A549 (cell line): ENCODE results near the gene SHISA6.

Source experiments
- EP300 ChIP-seq, 2 experiments: fragments of >200 bp; sonication (Bioruptor Twin); formaldehyde crosslinking; IDR thresholded peaks; 2 replicates in 1 of 2; 3 replicates in 1 of 2; pipeline ENCODE4 v1.6.1; 2016 to 2017
- FOXS1 ChIP-seq: fragments of 250-450 bp; sonication (Bioruptor Pico); IDR thresholded peaks from 2 replicates; pipeline ENCODE4 v1.5.0; 2020; ENCODE audit warnings: mild to moderate bottlenecking, moderate library complexity
- POLR2A ChIP-seq: IDR thresholded peaks from 2 replicates; pipeline ENCODE4 v1.6.1; 2012; ENCODE audit warnings: mild to moderate bottlenecking, low read length
- POLR2AphosphoS2 ChIP-seq: conservative IDR thresholded peaks from 2 replicates; pipeline ENCODE4 v1.6.1; 2012; ENCODE audit warnings: low read length, improper control_type of control experiment, inconsistent platforms
- RAD21 ChIP-seq, 2 experiments: fragments of >200 bp in 1 of 2; sonication (Bioruptor Twin) in 1 of 2; formaldehyde crosslinking in 1 of 2; IDR thresholded peaks in 1 of 2; conservative IDR thresholded peaks in 1 of 2; 2 replicates in 1 of 2; 3 replicates in 1 of 2; pipeline ENCODE4 v1.6.1; 2012 to 2018; ENCODE audit warnings: inconsistent platforms in 1 of 2
- RFX5 ChIP-seq: fragments of 450-650 bp; IDR thresholded peaks from 2 replicates; pipeline ENCODE4 v1.7.1; 2014; ENCODE audit warnings: antibody characterized with exemption, mild to moderate bottlenecking, moderate library complexity
- SREBF2 ChIP-seq: fragments of 450-650 bp; IDR thresholded peaks from 2 replicates; pipeline ENCODE4 v1.6.1; 2014; ENCODE audit warnings: mild to moderate bottlenecking, moderate library complexity
- TFCP2L1 ChIP-seq: fragments of 250-450 bp; sonication (Bioruptor Pico); IDR thresholded peaks from 2 replicates; pipeline ENCODE4 v1.5.0; 2021; ENCODE audit warnings: mild to moderate bottlenecking
- USF2 ChIP-seq: fragments of 450-650 bp; IDR thresholded peaks from 2 replicates; pipeline ENCODE4 v1.6.1; 2014; ENCODE audit warnings: antibody characterized with exemption
- ZFP36 ChIP-seq: fragments of 450-650 bp; IDR thresholded peaks from 2 replicates; pipeline ENCODE4 v1.6.1; 2014; ENCODE audit warnings: borderline replicate concordance; ENCODE audit not compliant: partially characterized antibody
- ZNF302 ChIP-seq: fragments of 250-450 bp; sonication (Bioruptor Pico); IDR thresholded peaks from 2 replicates; pipeline ENCODE4 v1.9.0; 2021; ENCODE audit warnings: inconsistent platforms, mild to moderate bottlenecking, moderate library complexity
- TF ChIP-seq, protein P1 (sequence below): fragments of >200 bp; sonication (Bioruptor Twin); formaldehyde crosslinking; IDR thresholded peaks from 3 replicates; pipeline ENCODE4 v1.5.1; 2016
- TF ChIP-seq, protein P2 (sequence below): fragments of 200-600 bp; sonication (generic); IDR thresholded peaks from 2 replicates; pipeline ENCODE4 v1.6.1; 2016; ENCODE audit warnings: antibody characterized with exemption, mild to moderate bottlenecking, moderate library complexity
- TF ChIP-seq, protein P3 (sequence below): fragments of 150-350 bp; IDR thresholded peaks from 2 replicates; pipeline ENCODE4 v1.6.1; 2014; ENCODE audit warnings: low read depth, mild to moderate bottlenecking, low read length

GRCh38 chr17:11250161-11250560 is 9.1 kb downstream of the SHISA6 start:
- TF ChIP-seq TFCP2L1 (CRISPR knock-in tag) (no peak), ZFP36 (no peak), RAD21 (conservative IDR thresholded peaks at IDR 0.05 in 1 of 2, IDR thresholded peaks at IDR 0.05 in 1 of 2) (no peak), ZNF302 (CRISPR knock-in tag) (no peak), RFX5 (no peak), POLR2AphosphoS2 (no peak), USF2 (no peak), POLR2A (no peak), EP300 (IDR thresholded peaks at IDR 0.05) (no peak), SREBF2 (no peak), FOXS1 (CRISPR knock-in tag) (no peak)
- TF ChIP-seq, protein P1, sequence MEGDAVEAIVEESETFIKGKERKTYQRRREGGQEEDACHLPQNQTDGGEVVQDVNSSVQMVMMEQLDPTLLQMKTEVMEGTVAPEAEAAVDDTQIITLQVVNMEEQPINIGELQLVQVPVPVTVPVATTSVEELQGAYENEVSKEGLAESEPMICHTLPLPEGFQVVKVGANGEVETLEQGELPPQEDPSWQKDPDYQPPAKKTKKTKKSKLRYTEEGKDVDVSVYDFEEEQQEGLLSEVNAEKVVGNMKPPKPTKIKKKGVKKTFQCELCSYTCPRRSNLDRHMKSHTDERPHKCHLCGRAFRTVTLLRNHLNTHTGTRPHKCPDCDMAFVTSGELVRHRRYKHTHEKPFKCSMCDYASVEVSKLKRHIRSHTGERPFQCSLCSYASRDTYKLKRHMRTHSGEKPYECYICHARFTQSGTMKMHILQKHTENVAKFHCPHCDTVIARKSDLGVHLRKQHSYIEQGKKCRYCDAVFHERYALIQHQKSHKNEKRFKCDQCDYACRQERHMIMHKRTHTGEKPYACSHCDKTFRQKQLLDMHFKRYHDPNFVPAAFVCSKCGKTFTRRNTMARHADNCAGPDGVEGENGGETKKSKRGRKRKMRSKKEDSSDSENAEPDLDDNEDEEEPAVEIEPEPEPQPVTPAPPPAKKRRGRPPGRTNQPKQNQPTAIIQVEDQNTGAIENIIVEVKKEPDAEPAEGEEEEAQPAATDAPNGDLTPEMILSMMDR = no peak
- TF ChIP-seq, protein P2, sequence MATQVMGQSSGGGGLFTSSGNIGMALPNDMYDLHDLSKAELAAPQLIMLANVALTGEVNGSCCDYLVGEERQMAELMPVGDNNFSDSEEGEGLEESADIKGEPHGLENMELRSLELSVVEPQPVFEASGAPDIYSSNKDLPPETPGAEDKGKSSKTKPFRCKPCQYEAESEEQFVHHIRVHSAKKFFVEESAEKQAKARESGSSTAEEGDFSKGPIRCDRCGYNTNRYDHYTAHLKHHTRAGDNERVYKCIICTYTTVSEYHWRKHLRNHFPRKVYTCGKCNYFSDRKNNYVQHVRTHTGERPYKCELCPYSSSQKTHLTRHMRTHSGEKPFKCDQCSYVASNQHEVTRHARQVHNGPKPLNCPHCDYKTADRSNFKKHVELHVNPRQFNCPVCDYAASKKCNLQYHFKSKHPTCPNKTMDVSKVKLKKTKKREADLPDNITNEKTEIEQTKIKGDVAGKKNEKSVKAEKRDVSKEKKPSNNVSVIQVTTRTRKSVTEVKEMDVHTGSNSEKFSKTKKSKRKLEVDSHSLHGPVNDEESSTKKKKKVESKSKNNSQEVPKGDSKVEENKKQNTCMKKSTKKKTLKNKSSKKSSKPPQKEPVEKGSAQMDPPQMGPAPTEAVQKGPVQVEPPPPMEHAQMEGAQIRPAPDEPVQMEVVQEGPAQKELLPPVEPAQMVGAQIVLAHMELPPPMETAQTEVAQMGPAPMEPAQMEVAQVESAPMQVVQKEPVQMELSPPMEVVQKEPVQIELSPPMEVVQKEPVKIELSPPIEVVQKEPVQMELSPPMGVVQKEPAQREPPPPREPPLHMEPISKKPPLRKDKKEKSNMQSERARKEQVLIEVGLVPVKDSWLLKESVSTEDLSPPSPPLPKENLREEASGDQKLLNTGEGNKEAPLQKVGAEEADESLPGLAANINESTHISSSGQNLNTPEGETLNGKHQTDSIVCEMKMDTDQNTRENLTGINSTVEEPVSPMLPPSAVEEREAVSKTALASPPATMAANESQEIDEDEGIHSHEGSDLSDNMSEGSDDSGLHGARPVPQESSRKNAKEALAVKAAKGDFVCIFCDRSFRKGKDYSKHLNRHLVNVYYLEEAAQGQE = no peak
- TF ChIP-seq, protein P3, sequence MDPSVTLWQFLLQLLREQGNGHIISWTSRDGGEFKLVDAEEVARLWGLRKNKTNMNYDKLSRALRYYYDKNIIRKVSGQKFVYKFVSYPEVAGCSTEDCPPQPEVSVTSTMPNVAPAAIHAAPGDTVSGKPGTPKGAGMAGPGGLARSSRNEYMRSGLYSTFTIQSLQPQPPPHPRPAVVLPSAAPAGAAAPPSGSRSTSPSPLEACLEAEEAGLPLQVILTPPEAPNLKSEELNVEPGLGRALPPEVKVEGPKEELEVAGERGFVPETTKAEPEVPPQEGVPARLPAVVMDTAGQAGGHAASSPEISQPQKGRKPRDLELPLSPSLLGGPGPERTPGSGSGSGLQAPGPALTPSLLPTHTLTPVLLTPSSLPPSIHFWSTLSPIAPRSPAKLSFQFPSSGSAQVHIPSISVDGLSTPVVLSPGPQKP = no peak
